ENCODE data around the gene DUSP19.

The DUSP19 gene

DNA sequence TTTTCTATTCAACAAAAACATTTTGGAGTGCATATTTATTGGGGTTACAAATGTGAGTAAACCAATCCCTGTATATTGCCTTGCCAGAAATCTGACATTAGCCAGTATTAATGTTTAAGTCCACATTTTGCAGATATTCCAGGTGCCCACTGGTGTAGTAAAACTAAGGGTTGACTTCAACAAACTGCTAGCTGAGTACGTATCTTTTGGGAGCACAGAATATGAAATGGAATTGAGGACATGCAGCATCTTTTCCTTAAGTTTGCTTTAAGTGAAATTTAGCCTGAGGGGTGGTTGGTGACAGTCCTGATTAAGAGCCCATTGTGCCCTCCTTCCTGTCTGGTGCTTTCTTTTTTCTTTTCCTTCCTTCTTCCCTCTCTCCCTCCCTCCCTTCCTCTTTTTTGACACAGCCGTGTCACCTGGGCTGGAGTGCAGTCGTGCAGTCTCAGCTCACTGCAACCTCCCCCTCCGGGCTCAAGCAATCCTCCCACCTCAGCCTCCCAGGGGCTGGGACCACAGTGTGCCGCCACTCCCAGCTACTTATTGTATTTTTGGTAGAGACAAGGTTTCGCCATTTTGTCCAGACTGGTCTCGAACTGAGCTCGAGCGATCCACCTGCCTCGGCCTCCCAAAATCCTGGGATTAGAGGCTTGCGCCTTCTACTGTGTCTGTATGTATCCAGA is 47.3 kb downstream of the DUSP19 start:
- DNase-seq, result no peak

DNA sequence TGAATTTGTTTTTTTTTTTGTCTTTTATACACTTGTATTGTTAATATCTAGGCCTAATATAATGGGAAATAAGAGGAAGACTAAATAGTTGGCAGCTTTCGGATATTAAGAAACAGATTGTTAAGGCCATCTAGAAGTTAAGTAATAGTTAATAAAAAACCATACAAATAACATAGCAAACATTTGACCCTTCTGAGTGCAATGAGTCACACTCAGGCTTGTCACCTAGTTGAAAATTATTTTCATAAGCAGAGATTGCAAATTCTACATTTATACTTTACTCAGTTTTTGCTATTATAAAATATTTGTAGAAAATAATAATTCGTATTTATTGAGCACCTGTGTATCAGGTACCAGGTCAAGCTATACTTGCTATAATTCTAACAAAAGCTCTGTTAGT is 48.1 kb downstream of the DUSP19 start:
- no peak for DNase-seq

DNA sequence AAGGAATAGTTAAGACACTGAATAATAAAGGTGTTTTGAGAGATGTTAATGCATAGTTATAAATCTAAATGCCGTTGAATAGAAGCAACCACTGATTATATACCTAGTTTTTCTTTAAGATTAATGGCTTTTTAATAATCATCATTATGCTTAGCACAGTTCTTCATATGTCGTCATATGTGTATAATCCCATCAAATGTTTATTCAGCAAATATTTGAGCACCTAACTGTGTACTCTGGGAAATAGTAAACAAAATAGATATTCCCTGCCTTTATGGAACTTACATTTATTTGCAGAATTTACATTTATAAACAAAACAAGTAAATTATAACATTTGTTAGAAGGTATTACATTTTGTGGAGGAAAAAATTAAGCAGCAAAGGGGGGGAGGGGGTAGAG is 55.5 kb downstream of the DUSP19 start:
- no peak for DNase-seq

DNA sequence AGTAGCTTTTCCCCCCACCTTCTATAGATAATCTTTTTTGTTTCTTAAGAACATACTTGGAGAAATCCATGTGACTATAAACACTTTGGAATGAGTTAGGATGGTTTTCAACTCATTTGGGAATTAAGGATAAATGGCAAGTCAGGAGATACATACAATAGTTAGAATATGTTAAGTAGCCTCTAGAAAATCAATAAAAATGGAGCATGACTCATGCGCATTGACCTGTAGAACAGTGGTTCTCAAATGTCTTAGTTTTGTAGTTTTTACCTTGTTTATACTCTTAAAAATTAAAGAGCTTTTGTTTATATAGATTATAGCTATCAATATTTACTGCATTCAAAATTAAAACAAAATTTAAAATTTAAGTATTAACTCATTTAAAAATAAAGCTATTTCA is 70.4 kb downstream of the DUSP19 start:
- DNase-seq, result no peak

DNA sequence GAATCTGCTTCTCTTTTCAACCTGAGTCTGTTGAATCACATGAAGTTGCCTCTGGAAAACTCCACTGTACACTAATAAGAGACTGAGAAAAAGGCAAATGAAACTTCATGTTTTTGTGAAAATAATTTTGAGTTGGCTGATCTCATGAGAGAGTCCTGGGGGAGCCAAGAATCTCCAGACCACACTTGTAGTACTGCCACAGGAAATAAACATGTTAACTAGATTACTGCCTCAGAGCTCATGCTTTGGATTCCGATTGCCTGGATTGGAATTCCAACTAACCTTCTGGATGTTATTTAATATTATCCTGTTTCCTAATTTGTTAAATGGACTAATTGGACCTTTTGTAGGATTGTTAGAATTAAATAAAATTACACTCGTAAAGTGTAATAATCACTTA is 70.9 kb downstream of the DUSP19 start:
- DNase-seq, result no peak

Data from activated CD4-positive, CD25-positive, alpha-beta regulatory T cell (primary cell).